Suprapubic skin (tissue), 4 donors: ENCODE measurements around the gene PTPRN2. TPM values are rescaled to one million over a fixed set of nuclear protein-coding genes. Genes with fewer than 3 reads are reported as not detected.

Experiments
- DNase-seq, 2 donors: peaks; one replicate each; pipeline ENCODE4 v3.0.0-alpha.2; 2019; ENCODE audit warnings: low spot score in 2 of 2
- H3K27ac ChIP-seq: fragments of 200-600 bp; sonication (generic); one replicate; pipeline ENCODE4 v1.5.1; 2019
- H3K27me3 ChIP-seq: fragments of 200-600 bp; sonication (generic); one replicate; pipeline ENCODE4 v1.5.1; 2019
- H3K36me3 ChIP-seq: fragments of 200-600 bp; sonication (generic); one replicate; pipeline ENCODE4 v1.5.1; 2019
- H3K4me1 ChIP-seq: fragments of 200-600 bp; sonication (generic); one replicate; pipeline ENCODE4 v1.5.1; 2019
- H3K4me3 ChIP-seq: fragments of 200-600 bp; sonication (generic); one replicate; pipeline ENCODE4 v1.5.1; 2019; ENCODE audit warnings: mild to moderate bottlenecking
- H3K9me3 ChIP-seq: fragments of 200-600 bp; sonication (generic); one replicate; pipeline ENCODE4 v1.5.1; 2019
- CTCF ChIP-seq, 2 donors: fragments of 200-600 bp in 1 of 2; fragments of 450-650 bp in 1 of 2; sonication (generic) in 1 of 2; IDR thresholded peaks; one replicate each; pipeline ENCODE4 v1.5.1; 2016 to 2019; ENCODE audit warnings: antibody characterized with exemption in 2 of 2, mild to moderate bottlenecking in 1 of 2, moderate library complexity in 1 of 2
- EP300 ChIP-seq: sonication (generic); formaldehyde crosslinking; IDR thresholded peaks from one replicate; pipeline ENCODE4 v1.6.1; 2017; ENCODE audit warnings: antibody characterized with exemption
- POLR2A ChIP-seq, 2 donors: fragments of 450-650 bp; IDR thresholded peaks; one replicate each; pipeline ENCODE4 v1.6.1; 2017; ENCODE audit warnings: antibody characterized with exemption in 2 of 2, mild to moderate bottlenecking in 2 of 2, moderate library complexity in 2 of 2
- POLR2AphosphoS5 ChIP-seq, 3 donors: sonication (generic); formaldehyde crosslinking; IDR thresholded peaks; one replicate each; pipeline ENCODE4 v1.6.1; 2017; ENCODE audit warnings: antibody characterized with exemption in 3 of 3
- WGBS: methylation state at CpG from one replicate; pipeline ENCODE4 v1.1.5; 2018; 5-methylcytosine and 5-hydroxymethylcytosine counted together
- total RNA-seq, 4 donors: library from RNA; depleted of rRNA; stranded (reverse); fragments of >200 nt; gene quantifications; one replicate each; pipeline ENCODE4 v1.1.0, GENCODE V29; 2016

PTPRN2 gene
- total RNA-seq, 4 donors from 2014 or later: 0.23 to 1.8 (median 1.3) TPM

DNA sequence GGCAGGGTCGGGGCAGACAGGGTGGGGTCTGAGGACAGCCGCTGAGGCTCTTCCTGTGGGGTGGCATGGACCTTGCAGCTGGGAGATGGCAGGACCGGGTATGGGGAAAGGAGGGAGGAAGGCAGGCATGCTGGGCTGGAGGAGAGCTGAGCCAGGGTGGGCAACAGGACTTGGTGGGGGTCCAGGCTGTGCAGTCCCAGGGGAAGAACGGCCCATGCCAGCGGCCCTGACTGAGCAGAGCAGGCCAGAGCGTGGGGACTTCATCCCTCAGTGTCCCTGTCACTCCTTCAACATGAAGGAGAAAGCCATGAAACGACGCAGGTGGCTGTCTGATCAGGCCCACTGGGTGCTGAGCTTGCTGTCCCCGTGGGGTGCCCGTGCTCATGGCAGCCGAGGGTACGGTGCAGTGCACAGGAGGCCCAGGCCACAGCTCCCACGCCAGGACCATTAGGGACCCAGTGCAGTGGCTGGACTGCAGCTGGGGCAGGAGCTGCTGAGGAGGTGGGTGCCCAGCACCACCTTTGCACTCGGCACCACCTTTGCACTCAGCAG lies 519.6 kb downstream of the PTPRN2 start:
- H3K4me3 ChIP-seq: no peak overlapping the region
- TF ChIP-seq EP300: no peak
- no peak for TF ChIP-seq CTCF (IDR thresholded peaks at IDR 0.05)
- TF ChIP-seq POLR2A (IDR thresholded peaks at IDR 0.05): no peak
- TF ChIP-seq POLR2AphosphoS5 (IDR thresholded peaks at IDR 0.05): no peak
- H3K27ac ChIP-seq: no peak overlapping the region
- no peak for DNase-seq
- no peaks in the 10 kb centered on the region for H3K27me3 ChIP-seq
- no peaks in the 10 kb centered on the region for H3K9me3 ChIP-seq
- H3K36me3 ChIP-seq: no peaks in the 10 kb centered on the region
- no peaks in the 10 kb centered on the region for H3K4me1 ChIP-seq
- 75% methylated on average over 3 of the region's 14 CpGs for WGBS

DNA sequence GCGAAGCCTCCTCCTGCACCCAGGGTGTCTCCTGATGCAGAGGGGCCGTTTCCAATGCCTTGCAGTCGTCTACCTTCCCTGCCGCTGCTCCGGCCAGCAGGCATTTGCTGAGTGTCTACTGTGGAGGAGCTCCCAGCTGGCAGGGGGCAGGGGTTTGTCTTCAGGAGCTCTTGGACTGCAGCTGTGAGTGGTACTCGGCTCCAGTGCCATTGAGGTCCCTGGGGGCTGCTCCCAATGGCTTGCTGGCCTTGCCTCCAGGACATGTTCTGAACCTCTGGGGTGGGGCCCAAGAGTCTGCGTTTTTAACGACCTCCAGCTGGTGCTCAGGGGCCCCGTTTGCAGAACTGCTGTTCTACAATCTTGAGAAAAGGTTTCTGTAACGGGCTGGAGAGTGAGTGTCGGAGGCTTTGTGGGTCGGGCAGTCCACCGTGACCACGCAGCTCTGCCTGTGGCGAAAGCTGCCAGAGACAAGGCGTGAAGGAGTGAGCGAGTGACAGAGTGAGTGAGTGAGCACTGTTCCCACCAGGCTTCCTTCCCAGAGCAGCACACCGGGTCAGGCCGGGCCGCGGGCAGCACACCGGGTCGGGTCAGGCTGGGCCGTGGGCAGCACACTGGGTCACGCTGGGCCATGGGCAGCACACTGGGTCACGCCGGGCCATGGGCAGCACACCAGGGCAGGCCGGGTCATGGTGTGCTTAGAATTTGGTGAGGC lies 520.2 kb downstream of the PTPRN2 start:
- H3K27ac ChIP-seq: no peak overlapping the region
- no peaks in the 10 kb centered on the region for H3K9me3 ChIP-seq
- H3K4me1 ChIP-seq: no peaks in the 10 kb centered on the region
- no peak overlapping the region for H3K4me3 ChIP-seq
- TF ChIP-seq EP300: no peak
- TF ChIP-seq CTCF (IDR thresholded peaks at IDR 0.05): no peak
- no peak for TF ChIP-seq POLR2A (IDR thresholded peaks at IDR 0.05)
- TF ChIP-seq POLR2AphosphoS5 (IDR thresholded peaks at IDR 0.05): no peak
- 74% methylated on average over 19 of the region's 28 CpGs for WGBS
- no peak for DNase-seq
- H3K27me3 ChIP-seq: no peaks in the 10 kb centered on the region
- no peaks in the 10 kb centered on the region for H3K36me3 ChIP-seq

GRCh38 chr7:158066085-158066484 lies 521.5 kb downstream of the PTPRN2 start:
- Histone ChIP-seq H3K4me3 (no peak overlapping the region), H3K27ac (no peak overlapping the region), H3K4me1 (no peaks in the 10 kb centered on the region), H3K36me3 (no peaks in the 10 kb centered on the region), H3K27me3 (no peaks in the 10 kb centered on the region), H3K9me3 (no peaks in the 10 kb centered on the region)
- no peak for DNase-seq
- no peak for TF ChIP-seq POLR2AphosphoS5 (IDR thresholded peaks at IDR 0.05)
- no peak for TF ChIP-seq CTCF (IDR thresholded peaks at IDR 0.05)
- no peak for TF ChIP-seq EP300
- no peak for TF ChIP-seq POLR2A (IDR thresholded peaks at IDR 0.05)
- 84% methylated on average over 4 of the region's 4 CpGs for WGBS

- H3K36me3 ChIP-seq: no peaks in the 10 kb centered on the region
- H3K4me3 ChIP-seq: no peak overlapping the region
- 72% methylated on average over 12 of the region's 12 CpGs for WGBS
- H3K4me1 ChIP-seq: no peaks in the 10 kb centered on the region
- H3K27ac ChIP-seq: no peak overlapping the region
- DNase-seq: no peak
- TF ChIP-seq POLR2A (IDR thresholded peaks at IDR 0.05) (no peak), CTCF (IDR thresholded peaks at IDR 0.05) (no peak), POLR2AphosphoS5 (IDR thresholded peaks at IDR 0.05) (no peak), EP300 (no peak)
- H3K9me3 ChIP-seq: no peaks in the 10 kb centered on the region
- no peaks in the 10 kb centered on the region for H3K27me3 ChIP-seq
Observed at GRCh38 chr7:158065340-158065739, 522.3 kb downstream of the PTPRN2 start.

DNA sequence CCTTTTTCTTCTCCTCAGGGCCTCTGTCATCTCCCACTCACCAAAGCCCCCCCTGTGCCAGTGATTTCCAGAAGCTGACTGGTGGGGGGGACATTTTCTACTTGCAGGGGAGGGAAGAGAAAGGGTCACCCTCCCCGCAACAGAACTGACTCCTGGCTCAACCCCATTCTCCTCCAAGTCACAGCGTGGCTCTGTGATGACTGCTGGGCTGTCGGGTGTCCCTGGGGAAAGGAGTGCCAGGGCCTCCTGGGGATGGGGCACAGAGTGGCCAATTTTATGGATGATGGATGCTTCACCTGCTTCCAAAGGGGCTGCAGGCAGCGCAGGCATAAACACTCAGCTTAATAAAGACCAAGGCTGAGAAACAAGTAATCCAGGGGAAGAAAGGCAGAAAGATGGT lies 523.0 kb downstream of the PTPRN2 start:
- WGBS: 78% methylated on average over 4 of the region's 4 CpGs
- no peak for DNase-seq
- H3K27ac ChIP-seq: no peak overlapping the region
- no peaks in the 10 kb centered on the region for H3K36me3 ChIP-seq
- TF ChIP-seq EP300 (no peak), POLR2AphosphoS5 (IDR thresholded peaks at IDR 0.05) (no peak), CTCF (IDR thresholded peaks at IDR 0.05) (no peak), POLR2A (IDR thresholded peaks at IDR 0.05) (no peak)
- no peak overlapping the region for H3K4me3 ChIP-seq
- H3K9me3 ChIP-seq: no peaks in the 10 kb centered on the region
- H3K4me1 ChIP-seq: no peaks in the 10 kb centered on the region
- no peaks in the 10 kb centered on the region for H3K27me3 ChIP-seq
